Astrocyte (in vitro differentiated cells and primary cell): Measurements from ENCODE around the gene ATG7. TPM values are rescaled to one million over a fixed set of nuclear protein-coding genes. Genes with fewer than 3 reads are reported as not detected.
"Not testable (repeated sequence)": the region's sequence is repeated elsewhere in the genome, so short reads cannot be mapped to it uniquely, and the experiment has no call there.

Experiments
- DNase-seq: peaks from one replicate; pipeline ENCODE4 v3.0.0-alpha.2; 2010; ENCODE audit warnings: low read depth
- FAIRE-seq: peaks from 2 replicates; lab custom pipeline; 2011; peaks lifted over from hg19 to GRCh38; lab: Jason Lieb, UNC
- H2AFZ ChIP-seq: 2 replicates; pipeline ENCODE4 v1.6.0; 2012; ENCODE audit warnings: low read depth, low read length, inconsistent platforms
- H3K27ac ChIP-seq: 2 replicates; pipeline ENCODE4 v1.5.1; 2011; ENCODE audit warnings: low read depth, low read length, inconsistent platforms
- H3K27me3 ChIP-seq: 2 replicates; pipeline ENCODE4 v1.6.0; 2011; ENCODE audit warnings: low read length, inconsistent platforms; ENCODE audit not compliant: insufficient read depth
- H3K36me3 ChIP-seq: 2 replicates; pipeline ENCODE4 v1.5.1; 2011; ENCODE audit warnings: low read length, inconsistent platforms; ENCODE audit not compliant: insufficient read depth
- H3K4me1 ChIP-seq: 2 replicates; pipeline ENCODE4 v1.5.1; 2011; ENCODE audit warnings: low read length, inconsistent platforms; ENCODE audit not compliant: insufficient read depth
- H3K4me2 ChIP-seq: 2 replicates; pipeline ENCODE4 v1.6.0; 2012; ENCODE audit warnings: low read length, inconsistent platforms
- H3K4me3 ChIP-seq: 2 replicates; pipeline ENCODE4 v1.5.1; 2011; ENCODE audit warnings: low read depth, mild to moderate bottlenecking, low read length, inconsistent platforms; ENCODE audit not compliant: insufficient read depth
- H3K79me2 ChIP-seq: 2 replicates; pipeline ENCODE4 v1.6.0; 2012; ENCODE audit warnings: mild to moderate bottlenecking, low read length, inconsistent platforms; ENCODE audit not compliant: insufficient read depth
- H3K9ac ChIP-seq: 2 replicates; pipeline ENCODE4 v1.6.0; 2012; ENCODE audit warnings: mild to moderate bottlenecking, low read length, inconsistent platforms
- H3K9me3 ChIP-seq: 2 replicates; pipeline ENCODE4 v1.5.1; 2012; ENCODE audit warnings: low read depth, mild to moderate bottlenecking, low read length, inconsistent platforms; ENCODE audit not compliant: insufficient read depth
- H4K20me1 ChIP-seq: 2 replicates; pipeline ENCODE4 v1.6.0; 2012; ENCODE audit warnings: low read length, inconsistent platforms; ENCODE audit not compliant: insufficient read depth
- H3K27ac Mint-ChIP-seq: one replicate; pipeline ENCODE4 v1.8.0; 2021; ENCODE audit warnings: mild to moderate bottlenecking, mixed read lengths; ENCODE audit not compliant: unreplicated experiment
- H3K27me3 Mint-ChIP-seq: one replicate; pipeline ENCODE4 v1.8.0; 2021; ENCODE audit warnings: low read depth, mixed read lengths; ENCODE audit not compliant: unreplicated experiment
- H3K36me3 Mint-ChIP-seq: one replicate; pipeline ENCODE4 v1.8.0; 2021; ENCODE audit warnings: low read depth, mixed read lengths; ENCODE audit not compliant: unreplicated experiment
- H3K4me1 Mint-ChIP-seq: one replicate; pipeline ENCODE4 v1.8.0; 2021; ENCODE audit warnings: low read depth, mixed read lengths; ENCODE audit not compliant: unreplicated experiment
- H3K4me3 Mint-ChIP-seq: one replicate; pipeline ENCODE4 v1.8.0; 2021; ENCODE audit warnings: mild to moderate bottlenecking, moderate library complexity, mixed read lengths; ENCODE audit not compliant: unreplicated experiment
- H3K9me3 Mint-ChIP-seq: one replicate; pipeline ENCODE4 v1.8.0; 2021; ENCODE audit warnings: mild to moderate bottlenecking, mixed read lengths; ENCODE audit not compliant: unreplicated experiment
- EZH2 ChIP-seq: IDR thresholded peaks from 2 replicates; pipeline ENCODE4 v1.6.1; 2012; ENCODE audit warnings: mild to moderate bottlenecking, low read length, inconsistent platforms; ENCODE audit not compliant: insufficient read depth
- total RNA-seq: library from RNA; stranded (reverse); gene quantifications from 2 replicates; pipeline ENCODE4 v1.2.1, GENCODE V29; 2021
- TF ChIP-seq, protein P1 (sequence below): IDR thresholded peaks from 2 replicates; pipeline ENCODE4 v1.5.1; 2011; ENCODE audit warnings: low read depth, mild to moderate bottlenecking, inconsistent platforms, low read length, moderate library complexity; ENCODE audit not compliant: insufficient read depth

Gene ATG7
- total RNA-seq, 1 donor from 2014 or later, result 29.5 TPM

- H3K79me2 ChIP-seq, result no peaks in the 10 kb centered on the region
- FAIRE-seq (no peak), DNase-seq (no peak)
- TF ChIP-seq, protein P1, sequence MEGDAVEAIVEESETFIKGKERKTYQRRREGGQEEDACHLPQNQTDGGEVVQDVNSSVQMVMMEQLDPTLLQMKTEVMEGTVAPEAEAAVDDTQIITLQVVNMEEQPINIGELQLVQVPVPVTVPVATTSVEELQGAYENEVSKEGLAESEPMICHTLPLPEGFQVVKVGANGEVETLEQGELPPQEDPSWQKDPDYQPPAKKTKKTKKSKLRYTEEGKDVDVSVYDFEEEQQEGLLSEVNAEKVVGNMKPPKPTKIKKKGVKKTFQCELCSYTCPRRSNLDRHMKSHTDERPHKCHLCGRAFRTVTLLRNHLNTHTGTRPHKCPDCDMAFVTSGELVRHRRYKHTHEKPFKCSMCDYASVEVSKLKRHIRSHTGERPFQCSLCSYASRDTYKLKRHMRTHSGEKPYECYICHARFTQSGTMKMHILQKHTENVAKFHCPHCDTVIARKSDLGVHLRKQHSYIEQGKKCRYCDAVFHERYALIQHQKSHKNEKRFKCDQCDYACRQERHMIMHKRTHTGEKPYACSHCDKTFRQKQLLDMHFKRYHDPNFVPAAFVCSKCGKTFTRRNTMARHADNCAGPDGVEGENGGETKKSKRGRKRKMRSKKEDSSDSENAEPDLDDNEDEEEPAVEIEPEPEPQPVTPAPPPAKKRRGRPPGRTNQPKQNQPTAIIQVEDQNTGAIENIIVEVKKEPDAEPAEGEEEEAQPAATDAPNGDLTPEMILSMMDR, result no peak
- no peak for TF ChIP-seq EZH2
- H3K4me1 ChIP-seq, result peaks cover 5% of the 10 kb centered on the region
- H3K9me3 ChIP-seq, result no peaks in the 10 kb centered on the region
- H3K4me3 ChIP-seq, result no peak overlapping the region
- no peaks in the 10 kb centered on the region for H3K27me3 ChIP-seq
- H3K4me2 ChIP-seq, result no peak overlapping the region
- H3K9ac ChIP-seq, result no peak overlapping the region
- H3K27ac ChIP-seq, result no peak overlapping the region
- Mint-ChIP-seq H3K27ac (no peak overlapping the region), H3K27me3 (no peaks in the 10 kb centered on the region), H3K4me1 (peaks cover 11% of the 10 kb centered on the region), H3K9me3 (peaks cover 6% of the 10 kb centered on the region), H3K36me3 (peaks cover 11% of the 10 kb centered on the region), H3K4me3 (no peak overlapping the region)
- no peaks in the 10 kb centered on the region for H4K20me1 ChIP-seq
- H2AFZ ChIP-seq, result no peak overlapping the region
- H3K36me3 ChIP-seq, result no peaks in the 10 kb centered on the region
Observed at GRCh38 chr3:11444404-11444803, 172.2 kb downstream of the ATG7 start.

DNA sequence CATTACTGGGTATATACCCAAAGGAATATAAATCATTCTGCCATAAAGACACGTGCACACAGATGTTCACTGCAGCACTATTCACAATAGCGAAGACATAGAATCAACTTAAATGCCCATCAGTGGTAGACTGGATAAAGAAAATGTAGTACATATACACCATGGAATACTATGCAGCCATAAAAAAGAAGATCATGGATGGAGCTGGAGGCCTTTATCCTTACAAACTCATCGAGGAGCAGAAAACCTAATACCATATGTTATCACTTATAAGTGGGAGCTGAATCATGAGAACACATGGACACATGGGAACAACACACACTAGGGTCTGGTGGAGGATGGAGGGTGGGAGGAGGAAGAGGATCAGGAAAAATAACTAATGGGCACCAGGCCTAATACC is 173.0 kb downstream of the ATG7 start:
- H3K27me3 Mint-ChIP-seq, FAIRE-seq, DNase-seq: not testable (repeated sequence)

DNA sequence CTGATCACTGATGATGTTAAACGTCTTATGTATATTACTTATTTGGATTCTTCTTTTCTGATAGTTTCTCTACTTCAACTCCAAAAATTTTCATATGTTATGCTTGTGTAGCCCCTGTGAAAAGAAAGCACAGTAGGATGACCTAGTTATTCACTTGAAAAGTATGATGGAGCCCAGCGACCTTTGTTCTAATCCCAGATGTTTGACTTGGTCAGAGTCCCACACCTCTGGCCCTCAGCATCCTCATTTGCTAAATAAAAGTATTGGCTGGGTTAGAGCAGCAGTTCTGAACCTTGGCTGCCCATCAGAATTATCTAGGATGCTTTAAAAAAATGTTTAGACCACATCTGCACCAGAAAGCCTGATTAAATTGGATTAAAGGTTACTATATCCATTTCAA is 173.7 kb downstream of the ATG7 start:
- Histone ChIP-seq H3K27ac (no peak overlapping the region), H3K4me3 (no peak overlapping the region), H3K36me3 (no peaks in the 10 kb centered on the region), H2AFZ (no peak overlapping the region), H3K27me3 (no peaks in the 10 kb centered on the region), H4K20me1 (no peaks in the 10 kb centered on the region), H3K4me1 (peaks cover 5% of the 10 kb centered on the region), H3K4me2 (peak overlapping the region; percentile 16), H3K9me3 (no peaks in the 10 kb centered on the region), H3K9ac (no peak overlapping the region), H3K79me2 (no peaks in the 10 kb centered on the region)
- peaks cover 6% of the 10 kb centered on the region for H3K9me3 Mint-ChIP-seq
- peaks cover 11% of the 10 kb centered on the region for H3K4me1 Mint-ChIP-seq
- H3K27ac Mint-ChIP-seq, result no peak overlapping the region
- TF ChIP-seq, protein P1, result no peak
- TF ChIP-seq EZH2, result no peak
- no peak overlapping the region for H3K4me3 Mint-ChIP-seq
- DNase-seq (no peak), FAIRE-seq (no peak)
- no peaks in the 10 kb centered on the region for H3K27me3 Mint-ChIP-seq
- peaks cover 11% of the 10 kb centered on the region for H3K36me3 Mint-ChIP-seq

More for the DNA sequence above, 173.0 kb downstream of the ATG7 start:
- not testable (repeated sequence) for H3K27ac Mint-ChIP-seq, H3K4me2 ChIP-seq, H3K36me3 ChIP-seq, H2AFZ ChIP-seq, H3K27me3 ChIP-seq, H4K20me1 ChIP-seq, H3K27ac ChIP-seq, H3K9ac ChIP-seq, H3K9me3 Mint-ChIP-seq, H3K9me3 ChIP-seq, H3K4me3 ChIP-seq, H3K4me3 Mint-ChIP-seq, H3K79me2 ChIP-seq, H3K4me1 ChIP-seq
- H3K4me1 Mint-ChIP-seq, result peaks cover 11% of the 10 kb centered on the region
- H3K36me3 Mint-ChIP-seq, result peaks cover 11% of the 10 kb centered on the region
